Endothelial cell of umbilical vein (primary cell): ENCODE results near the gene MRPL55. TPM values are rescaled to one million over a fixed set of nuclear protein-coding genes. Genes with fewer than 3 reads are reported as not detected.

Source experiments
- BruUV-seq: library from RNA; stranded (reverse); fragments of 400-500 nt; replicated peaks from 2 replicates; lab custom pipeline; 2021; lab: Mats Ljungman, UMichigan
- CTCF ChIA-PET: fragments of 300-600, 350-600 bp; sonication (Branson Sonifier 250); formaldehyde crosslinking; loops from one replicate; lab custom pipeline; 2021; ENCODE audit warnings: antibody characterized with exemption, inconsistent platforms; lab: Charles Lee
- POLR2A ChIA-PET: fragments of 300-600, 350-600 bp; sonication (Branson Sonifier 250); formaldehyde crosslinking; loops from one replicate; lab custom pipeline; 2021; ENCODE audit warnings: antibody characterized with exemption, inconsistent platforms; lab: Charles Lee
- DNase-seq: peaks from one replicate; pipeline ENCODE4 v3.0.0-alpha.2; 2011; ENCODE audit warnings: low read depth, low spot score
- FAIRE-seq: peaks from 2 replicates; lab custom pipeline; 2011; peaks lifted over from hg19 to GRCh38; lab: Jason Lieb, UNC
- H2AFZ ChIP-seq: 2 replicates; pipeline ENCODE4 v1.6.0; 2012; ENCODE audit warnings: low read depth, low read length, control low read depth, inconsistent platforms
- H3K27ac ChIP-seq: 2 replicates; pipeline ENCODE4 v1.5.1; 2011; ENCODE audit warnings: low read depth, mild to moderate bottlenecking, control low read depth, low read length, moderate library complexity; ENCODE audit not compliant: insufficient read depth
- H3K27me3 ChIP-seq, 2 experiments: 2 replicates each; pipeline versions ENCODE4 v1.6.0 to v1.6.1; 2011; ENCODE audit warnings: low read length in 2 of 2, mixed read lengths in 1 of 2; ENCODE audit not compliant: control insufficient read depth in 2 of 2, insufficient read depth in 2 of 2
- H3K36me3 ChIP-seq, 2 experiments: 2 replicates in 1 of 2; 3 replicates in 1 of 2; pipeline ENCODE4 v1.5.1; 2011; ENCODE audit warnings: low read length in 2 of 2, mild to moderate bottlenecking in 1 of 2, moderate library complexity in 1 of 2; ENCODE audit not compliant: control insufficient read depth in 2 of 2, insufficient read depth in 2 of 2; ENCODE audit errors: extremely low read depth in 1 of 2
- H3K4me1 ChIP-seq: 3 replicates; pipeline ENCODE4 v1.5.1; 2011; ENCODE audit warnings: mild to moderate bottlenecking, low read length; ENCODE audit not compliant: control insufficient read depth, insufficient read depth; ENCODE audit errors: extremely low read depth
- H3K4me2 ChIP-seq: 2 replicates; pipeline ENCODE4 v1.6.1; 2011; ENCODE audit warnings: low read length, control low read depth, mixed read lengths; ENCODE audit not compliant: insufficient read depth
- H3K4me3 ChIP-seq, 3 experiments: fragments of 200-600 bp in 1 of 3; sonication (generic), shearing (Covaris generic) in 1 of 3; replicated peaks in 1 of 3; 2 replicates each; pipeline ENCODE4 v1.5.1; 2011 to 2016; ENCODE audit warnings: control low read depth in 3 of 3, low read length in 3 of 3, mild to moderate bottlenecking in 2 of 3, inconsistent platforms in 1 of 3, low read depth in 1 of 3, moderate library complexity in 1 of 3; ENCODE audit not compliant: insufficient read depth in 1 of 3
- H3K79me2 ChIP-seq: 2 replicates; pipeline ENCODE4 v1.6.0; 2012; ENCODE audit warnings: low read length, inconsistent platforms; ENCODE audit not compliant: control insufficient read depth, insufficient read depth
- H3K9ac ChIP-seq: replicated peaks from 2 replicates; pipeline ENCODE3; 2011; ENCODE audit warnings: low read length, control low read depth; ENCODE audit not compliant: insufficient read depth; ENCODE audit errors: extremely low read depth
- H3K9me1 ChIP-seq: replicated peaks from 3 replicates; pipeline ENCODE4 v1.6.0; 2011; ENCODE audit warnings: mild to moderate bottlenecking, low read length; ENCODE audit not compliant: control insufficient read depth, insufficient read depth; ENCODE audit errors: extremely low read depth
- H3K9me3 ChIP-seq: replicated peaks from 2 replicates; pipeline ENCODE4 v1.5.1; 2012; ENCODE audit warnings: low read length, inconsistent platforms; ENCODE audit not compliant: control insufficient read depth, insufficient read depth
- H4K20me1 ChIP-seq: replicated peaks from 2 replicates; pipeline ENCODE3; 2011; ENCODE audit warnings: mild to moderate bottlenecking, low read length; ENCODE audit not compliant: control insufficient read depth, insufficient read depth; ENCODE audit errors: extremely low read depth
- EZH2 ChIP-seq: IDR thresholded peaks from 2 replicates; pipeline ENCODE4 v1.6.1; 2012; ENCODE audit warnings: borderline replicate concordance, low read depth, mild to moderate bottlenecking, moderate library complexity, low read length, inconsistent platforms; ENCODE audit not compliant: severe bottlenecking
- FOS ChIP-seq: IDR thresholded peaks from 2 replicates; pipeline ENCODE4 v1.6.1; 2011; ENCODE audit warnings: mild to moderate bottlenecking, low read length, moderate library complexity, borderline replicate concordance; ENCODE audit not compliant: insufficient read depth
- GATA2 ChIP-seq: IDR thresholded peaks from 2 replicates; pipeline ENCODE4 v1.7.0; 2011; ENCODE audit warnings: low read depth, mild to moderate bottlenecking, moderate library complexity, mixed read lengths, low read length; ENCODE audit not compliant: insufficient read length, insufficient read depth
- JUN ChIP-seq: IDR thresholded peaks from 2 replicates; pipeline ENCODE4 v1.6.1; 2011; ENCODE audit warnings: borderline replicate concordance, low read depth; ENCODE audit not compliant: insufficient read length, insufficient read depth
- MYC ChIP-seq: IDR thresholded peaks from one replicate; pipeline ENCODE4 v1.6.1; 2011; ENCODE audit warnings: mild to moderate bottlenecking, low read depth, low read length
- POLR2A ChIP-seq: IDR thresholded peaks from 2 replicates; pipeline ENCODE4 v1.6.1; 2012; ENCODE audit warnings: low read depth, mild to moderate bottlenecking, control low read depth, low read length
- POLR2AphosphoS5 ChIP-seq: IDR thresholded peaks from 2 replicates; pipeline ENCODE4 v1.6.1; 2012; ENCODE audit warnings: low read depth, mild to moderate bottlenecking, control low read depth, low read length, moderate library complexity; ENCODE audit not compliant: insufficient read depth
- dilution Hi-C: fragments of 300-500 bp; cut with MboI; formaldehyde crosslinking; loops from one replicate; pipeline ENCODE4 v1.15.0; 2019; ENCODE audit warnings: low sequenced_read_pairs; ENCODE audit not compliant: extremely low pct_ligation_motif_present
- intact Hi-C: fragments of 100-400 bp; cut with micrococcal nuclease; formaldehyde crosslinking; loops from one replicate; pipeline ENCODE4 v1.10.0; 2022
- polyA plus RNA-seq, 4 experiments: library from polyadenylated mRNA; depleted of rRNA in 3 of 4; stranded (reverse) in 3 of 4; unstranded in 1 of 4; fragments of >200 nt; gene quantifications; 2 replicates each; pipeline versions ENCODE4 v1.2.1 to v1.2.3, GENCODE V29; 2011 to 2012; ENCODE audit warnings: missing spikeins in 1 of 4
- total RNA-seq: library from RNA; stranded (reverse); gene quantifications from 2 replicates; pipeline ENCODE4 v1.2.3, GENCODE V29; 2021
- TF ChIP-seq, protein P1 (sequence below): IDR thresholded peaks from 2 replicates; pipeline ENCODE4 v1.6.1; 2011; ENCODE audit not compliant: insufficient read depth, insufficient read length
- TF ChIP-seq, protein P2 (sequence below), 2 donors: IDR thresholded peaks; 1 replicate in 1 of 2; 2 replicates in 1 of 2; pipeline ENCODE4 v1.5.1; 2011; ENCODE audit warnings: low read length in 2 of 2, mild to moderate bottlenecking in 2 of 2, moderate library complexity in 2 of 2, control low read depth in 1 of 2, inconsistent platforms in 1 of 2, low read depth in 1 of 2; ENCODE audit not compliant: insufficient read depth in 1 of 2; ENCODE audit errors: extremely low read depth in 1 of 2

MRPL55 gene
- total and polyA plus RNA-seq, 2 donors (not counting 3 experiments of a cell fraction or from before 2014, with no cell fraction given): 58.7 to 155 TPM

DNA sequence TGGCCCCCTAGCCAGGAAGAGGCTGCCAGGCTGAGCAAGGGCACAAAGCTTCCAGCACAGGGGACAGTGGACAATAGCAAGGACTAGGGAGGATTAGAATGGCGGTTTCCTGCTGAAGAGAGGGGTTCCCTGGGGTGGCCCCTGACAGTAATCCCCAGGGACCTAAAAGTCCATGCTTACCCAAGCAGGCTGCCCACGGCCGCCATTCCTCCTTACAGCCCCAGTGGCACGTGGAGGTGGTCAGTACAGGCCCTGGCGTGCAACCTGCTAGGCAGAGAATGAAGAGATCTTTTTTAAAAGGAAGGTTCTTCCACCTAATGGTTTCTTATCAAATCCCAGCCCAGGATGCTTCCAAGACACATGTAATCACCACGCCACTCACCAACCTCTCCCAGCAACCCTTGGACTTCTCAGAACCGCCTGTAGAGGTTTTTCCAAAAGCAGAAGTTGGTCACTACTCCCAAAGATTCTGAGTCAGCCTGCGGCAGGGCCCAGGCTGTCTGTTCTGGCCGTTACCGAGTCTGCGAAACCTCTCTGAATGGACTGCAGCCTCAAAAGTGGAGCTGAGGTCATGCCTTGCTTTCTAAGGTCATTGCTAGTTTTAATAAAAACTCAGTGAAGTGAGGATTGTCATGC, 926 bp downstream of the MRPL55 start:
- no peaks in the 10 kb centered on the region for H3K9me1 ChIP-seq
- no TSS peak for BruUV-seq
- FAIRE-seq: no peak
- H3K4me3 ChIP-seq: peak overlapping the region; percentile 29 to 92 (median 63)
- peaks cover 13% of the 10 kb centered on the region for H3K79me2 ChIP-seq
- dilution Hi-C loops: no loop called here
- ChIA-PET POLR2A (no interaction called here), CTCF (no interaction called here)
- no peaks in the 10 kb centered on the region for H4K20me1 ChIP-seq
- no peaks in the 10 kb centered on the region for H3K27me3 ChIP-seq
- TF ChIP-seq JUN: no peak
- TF ChIP-seq, protein P1, sequence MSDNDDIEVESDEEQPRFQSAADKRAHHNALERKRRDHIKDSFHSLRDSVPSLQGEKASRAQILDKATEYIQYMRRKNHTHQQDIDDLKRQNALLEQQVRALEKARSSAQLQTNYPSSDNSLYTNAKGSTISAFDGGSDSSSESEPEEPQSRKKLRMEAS: no peak
- no peak for TF ChIP-seq GATA2
- no peak for TF ChIP-seq EZH2
- no peak for TF ChIP-seq FOS
- TF ChIP-seq POLR2AphosphoS5: no peak
- TF ChIP-seq MYC: no peak
- TF ChIP-seq, protein P2, sequence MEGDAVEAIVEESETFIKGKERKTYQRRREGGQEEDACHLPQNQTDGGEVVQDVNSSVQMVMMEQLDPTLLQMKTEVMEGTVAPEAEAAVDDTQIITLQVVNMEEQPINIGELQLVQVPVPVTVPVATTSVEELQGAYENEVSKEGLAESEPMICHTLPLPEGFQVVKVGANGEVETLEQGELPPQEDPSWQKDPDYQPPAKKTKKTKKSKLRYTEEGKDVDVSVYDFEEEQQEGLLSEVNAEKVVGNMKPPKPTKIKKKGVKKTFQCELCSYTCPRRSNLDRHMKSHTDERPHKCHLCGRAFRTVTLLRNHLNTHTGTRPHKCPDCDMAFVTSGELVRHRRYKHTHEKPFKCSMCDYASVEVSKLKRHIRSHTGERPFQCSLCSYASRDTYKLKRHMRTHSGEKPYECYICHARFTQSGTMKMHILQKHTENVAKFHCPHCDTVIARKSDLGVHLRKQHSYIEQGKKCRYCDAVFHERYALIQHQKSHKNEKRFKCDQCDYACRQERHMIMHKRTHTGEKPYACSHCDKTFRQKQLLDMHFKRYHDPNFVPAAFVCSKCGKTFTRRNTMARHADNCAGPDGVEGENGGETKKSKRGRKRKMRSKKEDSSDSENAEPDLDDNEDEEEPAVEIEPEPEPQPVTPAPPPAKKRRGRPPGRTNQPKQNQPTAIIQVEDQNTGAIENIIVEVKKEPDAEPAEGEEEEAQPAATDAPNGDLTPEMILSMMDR (IDR thresholded peaks at IDR 0.05; ENCODE audit: extremely low read depth in 1 of 2, insufficient read depth in 1 of 2, low read depth in 1 of 2, low read length in 2 of 2): no peak
- no peak for TF ChIP-seq POLR2A
- no peak for DNase-seq
- intact Hi-C loops: loop anchor here (5.0 kb wide), 1 partner anchor 349 kb away; a partner anchor contains a TSS
- H3K4me2 ChIP-seq: peak overlapping the region; percentile 78
- no peak overlapping the region for H3K27ac ChIP-seq
- H3K36me3 ChIP-seq: peaks cover 0 to 8% of the 10 kb centered on the region in 2 experiments
- H3K9me3 ChIP-seq: no peaks in the 10 kb centered on the region
- no peak overlapping the region for H2AFZ ChIP-seq
- H3K9ac ChIP-seq: peak overlapping the region; percentile 65
- H3K4me1 ChIP-seq: peaks cover 17% of the 10 kb centered on the region
